GM19240 (cell line): ENCODE measurements around the gene SLC25A51.
"Not testable (repeated sequence)": the region's sequence is repeated elsewhere in the genome, so short reads cannot be mapped to it uniquely, and the experiment has no call there.

Source experiments
- DNase-seq: peaks from one replicate; pipeline ENCODE4 v3.0.0; 2011; ENCODE audit warnings: low spot score; ENCODE audit not compliant: insufficient read length

The SLC25A51 gene

GRCh38 chr9:37920471-37921167 lies 16.7 kb upstream of the SLC25A51 start:
- peak; percentile 33 for DNase-seq

DNA sequence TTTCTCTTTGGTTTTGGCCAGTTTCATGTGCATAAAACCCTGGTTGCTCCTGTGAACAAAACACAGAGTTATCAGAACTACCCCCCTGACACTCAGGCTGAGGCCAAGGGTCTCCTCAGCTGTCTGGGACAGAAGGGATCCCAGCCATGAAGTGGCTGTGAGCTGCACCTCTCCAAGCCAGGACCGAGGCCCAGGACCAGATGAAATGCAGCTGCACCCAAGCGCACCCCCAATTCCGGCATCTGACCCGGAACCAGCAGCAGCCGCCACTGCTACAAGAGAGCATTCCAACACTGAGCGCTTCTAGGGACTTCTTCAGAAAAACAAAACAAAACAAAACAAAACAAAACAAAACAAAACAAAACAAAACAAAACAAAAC lies 16.0 kb upstream of the SLC25A51 start:
- no peak for DNase-seq

GRCh38 chr9:37919246-37919955 lies 15.5 kb upstream of the SLC25A51 start:
- DNase-seq = no peak

DNA sequence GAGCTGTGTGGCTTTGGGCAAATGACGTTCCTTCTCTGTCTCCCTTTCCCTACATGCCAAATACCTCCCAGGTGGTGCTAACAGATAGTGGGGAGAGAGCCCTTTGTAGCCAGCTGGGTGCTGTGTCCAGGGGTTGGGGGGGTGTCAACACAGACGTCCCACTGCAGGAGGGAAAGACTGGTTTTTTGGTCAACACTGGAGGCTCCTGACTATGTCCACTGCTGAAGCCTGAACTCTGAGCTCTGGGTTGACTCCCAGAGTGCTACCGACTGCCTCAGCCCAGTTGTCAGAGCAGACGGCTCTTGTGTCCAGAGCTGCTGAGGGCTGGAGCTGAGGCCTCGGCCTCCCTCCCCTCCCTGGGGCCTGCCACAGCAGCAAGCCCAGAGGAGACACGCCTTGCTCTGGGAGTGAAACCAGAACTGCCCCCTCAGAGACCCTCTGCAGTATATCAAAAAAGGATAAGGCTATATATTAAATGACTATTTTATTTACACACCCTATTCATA lies 14.8 kb upstream of the SLC25A51 start:
- DNase-seq = no peak

- no peak for DNase-seq
These were observed 14.1 kb upstream of the SLC25A51 start for GRCh38 chr9:37917801-37918664.

DNA sequence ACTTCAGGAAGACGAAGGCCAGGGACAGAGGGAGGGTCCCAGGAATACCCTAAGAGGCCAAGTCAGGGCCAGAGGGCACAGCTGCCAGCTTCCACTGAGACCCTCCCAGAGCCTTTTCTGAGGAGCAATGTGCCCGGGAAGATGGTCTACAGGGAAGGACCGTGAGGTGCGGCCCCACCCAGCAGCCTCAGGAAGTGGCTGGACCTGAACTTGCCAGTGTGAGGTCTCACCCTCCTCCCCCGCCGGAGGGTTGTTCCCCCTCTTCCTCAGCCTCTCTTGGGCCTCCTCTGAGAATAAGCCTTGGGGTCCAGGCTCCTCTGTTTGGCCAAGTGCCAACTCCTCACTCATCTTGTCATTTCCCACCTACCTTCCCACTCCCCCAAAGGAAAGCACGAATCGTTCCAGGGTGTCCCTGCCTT lies 13.4 kb upstream of the SLC25A51 start:
- no peak for DNase-seq

DNA sequence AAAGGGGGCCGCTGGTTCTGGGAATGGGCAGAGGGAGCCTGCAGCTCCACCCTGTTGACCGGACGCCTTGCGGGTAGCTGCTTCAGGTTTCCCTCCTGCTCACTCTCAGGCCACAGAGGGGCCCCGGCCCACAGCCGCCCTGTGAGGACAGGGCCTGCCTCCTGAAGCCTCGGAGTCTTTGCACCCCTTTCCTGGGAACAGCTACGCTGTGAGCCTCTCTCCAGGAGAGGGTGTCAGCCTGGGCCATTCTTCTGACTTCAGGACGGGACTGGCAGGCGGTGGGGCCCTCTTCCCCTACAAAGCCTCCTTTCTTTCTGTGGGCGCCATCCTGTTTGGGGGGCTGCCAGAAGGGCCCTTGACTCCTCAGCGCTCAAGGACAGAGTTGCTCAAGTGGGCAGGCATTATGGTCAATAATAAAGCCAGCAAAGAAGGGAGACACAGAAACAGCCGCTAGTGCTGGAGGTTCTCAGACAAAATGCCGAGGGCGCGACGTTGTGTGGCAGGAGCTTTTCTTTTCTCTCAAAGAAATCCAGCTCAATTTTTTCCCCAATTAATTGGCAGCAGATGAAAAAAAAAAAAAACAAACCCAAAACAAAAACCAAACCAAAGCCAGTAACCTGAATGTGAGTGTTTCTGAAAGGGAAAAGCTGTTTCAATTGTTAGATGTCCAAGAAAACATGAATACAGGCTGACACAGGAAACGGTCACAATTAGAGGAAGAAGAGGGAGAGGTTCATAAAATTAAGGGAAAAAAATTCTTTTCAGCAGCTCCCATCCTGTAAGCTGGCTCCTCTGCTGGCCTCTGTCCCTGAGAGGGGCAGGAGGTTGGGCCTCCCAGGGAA lies 12.8 kb upstream of the SLC25A51 start:
- DNase-seq = no peak

DNA sequence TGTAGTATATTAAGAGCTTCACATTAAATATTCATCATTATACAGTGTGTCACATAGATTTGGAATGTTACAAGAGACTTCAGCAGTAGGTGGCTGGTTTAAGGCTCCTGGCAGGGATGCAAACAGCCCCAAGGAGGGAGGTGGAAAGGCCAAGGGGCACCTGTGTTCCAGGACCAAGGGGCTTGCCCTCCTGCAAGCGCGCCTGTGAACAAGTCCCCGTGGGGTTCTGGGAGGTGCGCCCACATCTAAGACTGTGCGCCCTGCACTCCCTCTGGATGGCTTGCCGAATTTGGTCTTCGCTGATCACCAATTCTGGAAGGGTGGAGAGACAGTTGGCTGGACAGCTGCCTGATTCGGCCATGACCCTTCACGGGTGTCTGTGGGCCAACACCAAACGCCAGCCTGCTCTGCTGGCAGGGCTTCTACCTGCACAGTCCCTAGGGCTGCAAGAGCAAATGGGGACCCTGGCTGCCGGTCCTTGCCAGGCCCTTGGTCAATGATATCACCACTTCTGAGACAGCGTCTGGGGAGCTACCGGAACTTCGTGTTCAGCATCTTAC lies 12.1 kb upstream of the SLC25A51 start:
- no peak for DNase-seq

GRCh38 chr9:37914701-37915358 lies 10.9 kb upstream of the SLC25A51 start:
- no peak for DNase-seq

DNA sequence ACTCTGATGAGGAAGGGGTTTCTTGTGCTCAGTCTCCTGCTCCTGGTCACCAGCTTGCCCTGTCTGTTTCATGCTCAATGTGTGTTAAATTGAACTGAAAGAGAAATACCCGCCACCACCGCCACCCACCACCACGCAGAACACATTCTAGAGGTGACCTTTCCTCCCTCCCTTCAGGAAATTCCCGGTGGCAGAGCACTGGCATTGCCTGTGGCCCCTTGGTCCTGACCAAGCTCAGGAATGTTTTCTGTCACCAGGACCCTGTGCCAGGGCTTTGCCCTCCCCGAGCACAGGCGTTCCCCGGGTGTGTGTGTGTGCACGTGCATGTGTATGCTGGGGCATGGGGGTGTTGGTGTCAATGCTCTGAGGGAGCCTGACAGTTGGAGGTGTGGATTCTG lies 10.2 kb upstream of the SLC25A51 start:
- no peak for DNase-seq

- peak; percentile 72 for DNase-seq
These were observed 9.7 kb upstream of the SLC25A51 start for GRCh38 chr9:37913480-37914153.

- no peak for DNase-seq
These were observed 7.3 kb upstream of the SLC25A51 start for GRCh38 chr9:37911271-37911681.

DNA sequence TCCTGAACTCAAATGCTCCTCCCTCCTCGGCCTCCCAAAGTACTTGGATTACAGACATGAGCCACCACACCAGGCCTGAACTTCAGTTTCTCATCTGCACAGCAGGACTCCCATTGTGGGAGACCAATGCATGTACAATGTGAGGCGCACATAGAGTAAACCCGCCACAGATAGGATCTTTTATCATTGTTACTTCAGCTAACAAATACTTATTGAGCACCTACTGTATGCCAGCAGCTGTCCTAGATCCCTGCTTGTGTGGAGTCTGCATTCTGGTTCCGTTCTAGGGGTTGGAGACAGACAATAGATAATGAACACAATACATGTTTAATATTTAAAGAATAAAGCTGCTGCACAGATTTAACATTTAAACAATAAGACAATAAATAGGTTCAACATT lies 6.3 kb upstream of the SLC25A51 start:
- DNase-seq = no peak

DNA sequence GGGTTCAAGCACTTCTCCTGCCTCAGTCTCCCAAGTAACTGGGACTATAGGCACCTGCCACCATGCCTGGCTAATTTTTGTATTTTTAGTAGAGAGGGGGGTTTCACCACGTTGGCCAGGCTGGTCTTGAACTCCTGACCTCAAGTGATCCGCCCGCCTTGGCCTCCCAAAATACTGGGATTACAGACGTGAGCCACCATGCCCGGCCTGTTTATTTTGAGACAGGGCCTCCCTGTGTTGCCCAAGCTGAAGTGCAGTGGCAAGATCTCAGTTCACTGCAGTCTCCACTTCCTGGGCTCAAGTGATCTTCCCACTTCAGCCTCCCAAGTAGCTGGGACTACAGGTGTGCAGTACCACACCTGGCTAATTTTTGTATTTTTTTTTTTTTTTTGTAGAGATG lies 5.9 kb upstream of the SLC25A51 start:
- DNase-seq = not testable (repeated sequence)

- DNase-seq = no peak
These were observed 5.4 kb upstream of the SLC25A51 start for GRCh38 chr9:37909326-37909725.

DNA sequence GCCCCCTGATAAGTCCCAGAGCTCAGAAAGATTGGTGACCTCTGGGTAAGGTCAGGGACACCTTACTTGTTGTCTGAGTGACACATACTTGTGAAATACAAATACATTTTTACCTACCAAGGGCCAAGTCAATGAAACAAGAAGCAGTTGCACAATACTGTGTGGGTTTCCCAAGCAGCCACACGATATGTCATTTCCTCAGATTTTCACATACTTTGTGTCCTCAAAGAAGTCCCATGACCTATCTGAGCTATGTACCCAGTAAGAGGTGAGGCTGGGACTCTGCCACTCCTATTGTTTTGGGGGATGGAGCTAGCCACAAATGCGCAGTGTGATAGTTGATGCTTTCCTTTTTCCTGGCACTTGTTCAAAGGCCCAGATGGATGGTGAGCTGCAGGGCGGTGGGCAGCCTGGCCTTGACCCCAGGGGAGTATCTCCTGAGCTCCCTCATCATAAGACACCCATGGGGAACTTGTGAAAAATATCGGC lies 4.8 kb upstream of the SLC25A51 start:
- DNase-seq = no peak

DNA sequence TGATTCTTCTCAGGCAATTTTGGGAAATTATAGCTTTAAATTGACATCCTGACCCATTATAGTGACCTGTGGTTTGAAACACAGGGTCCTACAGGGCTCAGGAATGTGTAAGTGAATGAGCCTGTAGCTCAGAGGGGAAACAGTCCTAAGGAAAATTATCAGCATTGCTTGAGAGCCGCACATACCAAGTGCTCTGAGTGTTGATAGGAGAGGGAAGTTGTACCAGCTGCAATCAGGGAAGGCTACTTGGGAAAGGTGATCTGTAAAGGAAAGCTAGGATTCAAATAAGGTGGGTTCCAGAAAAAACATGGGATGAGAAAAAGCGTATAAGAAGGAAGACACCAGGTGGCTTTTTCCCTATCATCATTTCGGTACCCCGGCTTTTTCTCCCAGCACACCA lies 4.4 kb upstream of the SLC25A51 start:
- DNase-seq = no peak

GRCh38 chr9:37906312-37907239 lies 2.6 kb upstream of the SLC25A51 start:
- no peak for DNase-seq
